ENCODE measurements around the gene AUH.

Gene AUH

DNA sequence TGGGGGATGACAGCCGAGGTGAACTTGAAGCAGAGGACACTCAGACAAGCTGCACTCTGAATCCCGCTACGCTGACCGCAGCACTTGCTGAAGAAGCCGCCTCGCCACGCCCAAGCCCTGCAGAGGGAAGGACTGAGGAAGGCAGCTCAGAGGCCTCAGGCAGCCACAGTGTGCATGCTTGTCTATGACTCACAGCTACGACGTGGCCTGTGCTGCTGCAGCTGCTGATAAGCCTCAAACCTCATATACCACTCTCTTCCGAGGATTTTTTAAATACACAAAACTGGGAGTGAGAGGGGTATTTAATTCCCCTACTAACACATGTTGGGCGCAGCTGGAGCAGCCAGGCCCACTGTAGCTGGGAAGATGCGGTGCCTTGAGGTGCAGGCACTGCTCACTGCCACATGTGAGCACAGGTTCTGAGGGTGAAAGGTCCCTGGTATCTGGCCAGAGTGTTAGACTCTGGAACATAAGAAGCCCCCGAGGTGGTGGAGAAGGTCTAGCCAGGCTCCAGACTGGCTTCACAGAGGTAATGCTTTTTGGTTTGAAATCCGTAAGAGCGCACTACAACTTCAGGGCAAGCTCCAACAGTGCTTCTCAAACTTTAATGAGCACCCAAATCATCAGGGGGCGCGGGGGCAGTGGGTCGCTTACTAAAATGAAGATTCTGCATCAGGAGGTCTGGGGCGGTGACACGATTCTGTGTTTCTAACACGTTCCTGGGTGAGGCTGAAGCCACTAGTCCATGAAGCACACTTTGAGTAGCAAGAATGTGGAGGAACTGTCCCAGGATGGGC is 196.8 kb downstream of the AUH start:
- DNase-seq (ENCODE audit: low read depth), result peak; percentile 78

All from fibroblast of gingiva (primary cell).